ENCODE data around the gene MROH8.

The MROH8 gene

GRCh38 chr20:37178839-37179682 lies at the start of gene MROH8, which contains the start of gene RPN2:
Gene MROH8, minus strand, starts transcription at chr20:37179548.
Gene RPN2, plus strand, starts transcription at chr20:37179330. Its CDS starts 27 bp downstream, at chr20:37179357.
- peak; percentile 93 for DNase-seq (ENCODE audit: low read depth)

GRCh38 chr20:37228656-37229055 lies 49.3 kb upstream of the MROH8 start:
- DNase-seq (ENCODE audit: low read depth) = no peak

GRCh38 chr20:37228082-37228481 lies 48.7 kb upstream of the MROH8 start:
- DNase-seq (ENCODE audit: low read depth) = no peak

GRCh38 chr20:37226889-37227288 lies 47.5 kb upstream of the MROH8 start:
- DNase-seq (ENCODE audit: low read depth) = no peak

- DNase-seq (ENCODE audit: low read depth) = no peak
Observed at GRCh38 chr20:37225146-37225545, 45.8 kb upstream of the MROH8 start.

GRCh38 chr20:37223053-37223452 lies 43.7 kb upstream of the MROH8 start:
- DNase-seq (ENCODE audit: low read depth) = no peak

GRCh38 chr20:37222086-37222485 lies 42.7 kb upstream of the MROH8 start:
- DNase-seq (ENCODE audit: low read depth) = no peak

GRCh38 chr20:37220731-37221130 lies 41.4 kb upstream of the MROH8 start:
- no peak for DNase-seq (ENCODE audit: low read depth)

- DNase-seq (ENCODE audit: low read depth) = no peak
Observed at GRCh38 chr20:37219751-37220668, 40.7 kb upstream of the MROH8 start.

GRCh38 chr20:37218976-37219375 lies 39.6 kb upstream of the MROH8 start:
- DNase-seq (ENCODE audit: low read depth) = no peak

- no peak for DNase-seq (ENCODE audit: low read depth)
Observed at GRCh38 chr20:37218441-37218840, 39.1 kb upstream of the MROH8 start.

GRCh38 chr20:37209661-37210314 lies 30.4 kb upstream of the MROH8 start:
- DNase-seq (ENCODE audit: low read depth) = no peak

GRCh38 chr20:37209193-37209592 lies 29.8 kb upstream of the MROH8 start:
- no peak for DNase-seq (ENCODE audit: low read depth)

- no peak for DNase-seq (ENCODE audit: low read depth)
Observed at GRCh38 chr20:37207171-37207570, 27.8 kb upstream of the MROH8 start.

- DNase-seq (ENCODE audit: low read depth) = no peak
Observed at GRCh38 chr20:37205794-37206193, 26.4 kb upstream of the MROH8 start.

GRCh38 chr20:37205130-37205529 lies 25.8 kb upstream of the MROH8 start:
- DNase-seq (ENCODE audit: low read depth) = no peak

- DNase-seq (ENCODE audit: low read depth) = no peak
Observed at GRCh38 chr20:37204056-37204455, 24.7 kb upstream of the MROH8 start.

GRCh38 chr20:37202267-37202943 lies 23.1 kb upstream of the MROH8 start:
- no peak for DNase-seq (ENCODE audit: low read depth)

GRCh38 chr20:37201827-37202162 lies 22.4 kb upstream of the MROH8 start:
- DNase-seq (ENCODE audit: low read depth) = no peak

- no peak for DNase-seq (ENCODE audit: low read depth)
Observed at GRCh38 chr20:37200926-37201826, 21.8 kb upstream of the MROH8 start.

GRCh38 chr20:37200376-37200775 lies 21.0 kb upstream of the MROH8 start:
- no peak for DNase-seq (ENCODE audit: low read depth)
